Kidney glomerular epithelial cell (primary cell): Measurements from ENCODE around the gene NPC1.

ENCODE experiments used
- DNase-seq: peaks from one replicate; lab custom pipeline; 2025; lab: John Stamatoyannopoulos, UW

NPC1 gene

DNA sequence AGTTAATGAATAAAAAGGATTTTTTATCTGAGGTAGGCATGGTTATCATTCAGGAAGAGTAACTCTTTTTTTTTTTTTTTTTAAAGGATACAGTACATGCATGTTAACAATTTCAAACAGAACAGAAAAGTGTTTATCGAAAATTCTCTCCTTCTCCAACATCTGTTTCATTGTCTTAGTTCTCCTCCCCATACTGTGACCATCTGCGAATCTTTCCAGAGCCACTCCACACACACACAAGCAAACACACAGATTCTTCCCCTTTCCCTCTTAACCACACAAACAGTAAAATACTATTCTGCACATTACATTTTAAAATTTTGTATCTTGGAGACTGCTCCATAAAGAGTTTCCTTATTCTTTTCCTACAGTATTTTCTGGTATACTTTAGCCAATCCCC is 38.0 kb downstream of the NPC1 start:
- no peak for DNase-seq

- peak; percentile 45 for DNase-seq
These were observed 38.5 kb downstream of the NPC1 start for GRCh38 chr18:23547846-23548245.

DNA sequence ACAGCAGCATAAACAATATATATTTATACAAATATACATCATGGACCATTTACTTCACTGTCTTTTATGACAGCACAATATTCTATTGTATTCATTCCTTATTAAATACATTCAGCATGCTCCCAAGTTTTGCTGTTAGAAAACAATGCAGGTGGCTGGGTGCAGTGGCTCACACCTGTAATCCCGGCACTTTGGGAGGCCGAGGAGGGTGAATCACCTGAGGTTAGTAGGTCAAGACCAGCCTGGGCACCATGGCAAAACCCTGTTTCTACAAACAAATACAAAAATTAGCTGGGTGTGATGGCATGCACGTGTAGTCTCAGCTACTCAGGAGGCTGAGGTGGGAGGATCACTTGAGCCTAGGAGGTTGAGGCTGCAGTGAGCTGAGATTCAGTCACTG is 39.0 kb downstream of the NPC1 start:
- no peak for DNase-seq

DNA sequence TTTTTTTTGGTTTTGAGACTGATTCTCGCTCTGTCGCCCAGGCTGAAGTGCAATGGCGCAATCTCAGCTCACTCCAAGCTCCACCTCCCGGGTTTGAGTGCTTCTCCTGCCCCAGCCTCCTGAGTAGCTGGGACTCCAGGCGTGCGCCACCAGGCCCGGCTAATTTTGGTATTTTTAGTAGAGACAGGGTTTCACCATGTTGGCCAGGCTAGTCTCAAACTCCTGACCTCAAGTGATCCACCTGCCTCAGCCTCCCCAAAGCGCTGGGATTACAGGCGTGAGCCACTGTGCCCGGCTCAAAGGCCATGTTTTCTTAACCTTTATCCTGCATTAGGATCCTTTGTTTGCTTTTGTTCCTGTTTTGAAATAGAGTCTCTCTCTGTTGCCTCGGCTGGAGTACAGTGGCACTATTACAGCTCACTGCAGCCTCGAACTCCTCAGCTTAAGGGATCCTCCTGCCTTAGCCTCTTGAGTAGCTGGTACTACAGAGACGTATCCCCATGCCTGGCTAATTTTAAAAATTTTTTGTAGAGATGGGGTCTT is 41.0 kb downstream of the NPC1 start:
- no peak for DNase-seq

DNA sequence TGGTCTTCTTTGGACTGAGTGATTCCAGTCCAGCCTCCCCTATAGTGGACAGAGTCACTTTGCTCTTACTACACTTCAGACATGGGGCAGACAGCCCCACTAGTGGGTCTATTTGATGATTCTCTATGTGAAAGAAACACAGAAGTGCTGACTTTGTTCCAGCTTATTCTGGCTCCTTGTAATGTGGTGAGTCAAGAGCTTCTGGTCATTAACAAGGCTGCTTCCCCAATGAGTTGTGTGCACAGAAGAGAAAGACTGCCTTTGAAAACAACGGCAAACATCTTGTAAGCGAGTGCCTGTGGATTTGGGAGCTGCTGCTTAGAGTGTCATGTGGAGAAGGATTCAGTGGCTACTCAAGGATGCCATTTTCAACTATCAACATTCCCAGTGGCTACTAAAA is 43.8 kb downstream of the NPC1 start:
- DNase-seq = no peak

GRCh38 chr18:23541349-23542093 is 44.8 kb downstream of the NPC1 start:
- no peak for DNase-seq

DNA sequence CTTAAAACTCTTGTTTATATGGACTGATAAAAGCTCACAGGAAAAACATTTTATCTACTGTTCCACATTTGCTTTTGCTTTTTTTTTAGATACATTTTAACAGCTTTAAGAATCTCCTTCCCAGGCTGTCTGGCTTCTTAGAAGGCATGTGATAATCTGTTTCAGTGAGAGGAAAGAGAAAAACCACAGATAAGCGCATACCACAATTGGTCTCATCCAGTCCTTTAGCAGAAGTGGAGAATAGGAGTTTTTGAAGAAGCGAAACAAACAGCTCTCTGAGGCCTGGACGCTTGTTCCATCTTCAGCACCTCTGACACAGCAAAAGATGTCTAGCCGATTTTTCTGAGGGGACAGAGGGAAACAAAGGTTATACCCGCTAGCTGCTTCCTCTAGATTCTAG is 45.4 kb downstream of the NPC1 start:
- no peak for DNase-seq

GRCh38 chr18:23539911-23540525 is 46.3 kb downstream of the NPC1 start:
- DNase-seq = no peak

DNA sequence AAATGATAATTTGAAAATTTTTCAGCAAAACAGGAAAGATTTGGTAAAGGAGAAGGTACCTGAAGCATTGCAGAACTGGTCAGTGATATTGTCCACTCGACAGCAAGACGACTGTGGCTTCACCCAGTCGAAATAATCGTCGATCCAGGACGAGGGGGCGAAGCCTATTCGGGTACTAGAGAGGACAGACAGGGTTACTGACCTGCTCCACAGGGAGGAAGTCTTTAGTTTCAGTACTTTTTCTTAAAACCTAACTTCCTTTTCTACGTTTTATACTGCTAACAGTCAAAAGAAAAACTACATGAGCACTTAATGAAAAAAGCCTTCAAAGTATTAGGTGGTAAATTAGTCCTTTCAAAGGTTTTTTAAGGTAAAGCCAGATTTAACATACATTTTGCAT is 47.0 kb downstream of the NPC1 start:
- no peak for DNase-seq

DNA sequence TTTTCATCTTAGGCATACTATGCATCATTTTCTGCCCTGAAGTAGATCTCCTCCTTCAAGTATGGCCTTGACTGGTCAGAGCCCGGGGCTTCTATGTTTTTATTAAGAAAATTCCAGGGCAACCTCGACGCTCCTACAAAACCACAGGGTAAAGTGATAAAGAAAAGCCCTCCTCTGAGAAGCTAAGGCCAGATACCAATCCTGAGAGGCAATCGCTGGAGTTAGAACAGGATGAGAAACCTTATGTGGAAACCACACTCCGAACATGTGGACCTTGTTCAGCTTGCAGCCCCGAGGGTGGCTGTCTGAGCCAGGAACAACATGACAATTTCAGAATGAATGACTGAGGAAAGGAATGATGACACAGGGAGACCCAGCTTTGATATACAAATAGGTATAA is 47.4 kb downstream of the NPC1 start:
- DNase-seq = no peak

GRCh38 chr18:23538001-23538400 is 48.3 kb downstream of the NPC1 start:
- no peak for DNase-seq

DNA sequence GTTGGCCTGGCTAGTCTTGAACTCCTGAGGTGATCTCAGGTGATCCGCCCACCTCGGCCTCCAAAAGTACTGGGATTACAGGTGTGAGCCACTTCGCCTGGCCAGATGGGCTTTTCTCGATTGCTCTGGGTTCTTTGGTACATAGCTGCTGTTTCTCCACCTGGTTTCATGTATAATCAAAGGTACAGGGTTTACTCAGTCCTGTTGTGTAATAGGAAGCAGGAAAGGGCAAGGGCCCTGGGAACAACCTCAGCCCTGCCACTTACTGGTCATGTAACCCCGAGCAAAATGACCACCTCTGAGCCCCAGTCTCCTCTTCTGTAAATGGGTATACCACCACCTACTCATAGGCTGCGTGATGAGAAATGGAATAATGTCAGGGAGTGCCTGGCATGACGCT is 49.0 kb downstream of the NPC1 start:
- no peak for DNase-seq

- DNase-seq = no peak
These were observed 50.1 kb downstream of the NPC1 start for GRCh38 chr18:23536204-23536603.

DNA sequence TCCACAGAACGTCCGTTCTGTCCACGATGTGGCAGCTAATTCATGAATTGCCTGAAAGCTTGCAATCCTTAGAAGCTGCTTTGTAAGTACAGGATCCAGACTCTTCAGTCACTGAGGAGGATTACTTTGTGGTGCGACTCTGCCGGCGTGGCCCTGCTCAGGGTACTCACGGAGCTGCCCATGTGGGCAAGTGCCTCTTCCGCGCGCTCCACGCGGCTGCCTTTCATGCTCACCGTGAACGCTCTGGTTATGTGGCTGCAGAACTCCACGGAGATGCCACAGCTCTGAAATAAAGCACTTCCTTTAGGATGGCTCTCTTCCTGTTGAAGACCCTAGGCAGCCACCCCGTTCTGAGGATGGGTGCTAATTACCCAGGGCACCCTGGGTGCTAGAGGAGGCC is 52.0 kb downstream of the NPC1 start:
- DNase-seq = no peak

GRCh38 chr18:23532848-23533247 is 53.5 kb downstream of the NPC1 start:
- no peak for DNase-seq

- no peak for DNase-seq
These were observed 54.4 kb downstream of the NPC1 start for GRCh38 chr18:23531912-23532311.

DNA sequence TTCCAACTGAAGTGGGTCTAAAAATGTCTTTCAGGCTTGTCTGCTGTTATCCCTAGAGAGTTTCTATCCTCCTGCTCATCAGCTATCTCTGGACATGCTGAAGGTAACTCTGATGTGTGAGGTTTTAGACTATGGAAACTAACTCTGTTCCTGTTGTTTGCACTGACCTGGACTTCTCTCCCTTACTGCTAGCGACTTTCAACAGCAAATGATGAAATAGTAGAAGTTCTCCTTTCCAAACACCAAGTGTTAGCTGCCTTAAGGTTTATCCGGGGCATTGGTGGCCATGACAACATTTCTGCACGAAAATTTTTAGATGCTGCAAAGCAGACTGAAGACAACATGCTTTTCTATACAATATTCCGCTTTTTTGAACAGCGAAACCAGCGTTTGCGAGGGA is 56.1 kb downstream of the NPC1 start:
- no peak for DNase-seq

GRCh38 chr18:23529604-23530003 is 56.7 kb downstream of the NPC1 start:
- DNase-seq = peak; percentile 78

- no peak for DNase-seq
These were observed 57.5 kb downstream of the NPC1 start for GRCh38 chr18:23528580-23529472.

- DNase-seq = no peak
These were observed 59.7 kb downstream of the NPC1 start for GRCh38 chr18:23526501-23527063.

- no peak for DNase-seq
These were observed 62.0 kb downstream of the NPC1 start for GRCh38 chr18:23524213-23524707.
